Mesendoderm (in vitro differentiated cells): ENCODE measurements around the gene TRPV6.

Source experiments
- DNase-seq: peaks from one replicate; pipeline ENCODE4 v3.0.0; 2013
- H2AK5ac ChIP-seq: 2 replicates; pipeline ENCODE4 v1.6.1; 2013; ENCODE audit warnings: low read length, inconsistent platforms
- H2BK120ac ChIP-seq: 2 replicates; pipeline ENCODE4 v1.6.1; 2013; ENCODE audit warnings: low read depth, mild to moderate bottlenecking, low read length, moderate library complexity, mixed read lengths
- H2BK15ac ChIP-seq: replicated peaks from 2 replicates; pipeline ENCODE4 v1.6.1; 2013; ENCODE audit warnings: low read depth, mild to moderate bottlenecking, moderate library complexity
- H2BK5ac ChIP-seq: 2 replicates; pipeline ENCODE4 v1.6.1; 2013; ENCODE audit warnings: low read length, inconsistent platforms
- H3K18ac ChIP-seq: 2 replicates; pipeline ENCODE4 v1.6.1; 2013; ENCODE audit warnings: mild to moderate bottlenecking, low read length, mixed read lengths
- H3K23ac ChIP-seq: one replicate; pipeline ENCODE4 v1.6.1; 2013; ENCODE audit warnings: low read length
- H3K27ac ChIP-seq: 2 replicates; pipeline ENCODE4 v1.5.1; 2013; ENCODE audit warnings: low read depth, mild to moderate bottlenecking, inconsistent platforms, low read length, moderate library complexity
- H3K27me3 ChIP-seq: 2 replicates; pipeline ENCODE4 v1.6.1; 2013; ENCODE audit warnings: low read length, control low read depth, mild to moderate bottlenecking, inconsistent platforms; ENCODE audit not compliant: insufficient read depth, poor library complexity
- H3K36me3 ChIP-seq: 2 replicates; pipeline ENCODE4 v1.6.1; 2013; ENCODE audit warnings: low read length, inconsistent platforms; ENCODE audit not compliant: control insufficient read depth, insufficient read depth
- H3K4ac ChIP-seq: one replicate; pipeline ENCODE4 v1.6.1; 2013; ENCODE audit warnings: low read depth, mild to moderate bottlenecking, low read length, moderate library complexity
- H3K4me1 ChIP-seq: 2 replicates; pipeline ENCODE4 v1.6.1; 2013; ENCODE audit warnings: low read depth, low read length, inconsistent platforms; ENCODE audit not compliant: control insufficient read depth
- H3K4me2 ChIP-seq: 2 replicates; pipeline ENCODE4 v1.6.1; 2013; ENCODE audit warnings: low read length
- H3K4me3 ChIP-seq: 2 replicates; pipeline ENCODE4 v1.5.1; 2013; ENCODE audit warnings: mild to moderate bottlenecking, low read length
- H3K56ac ChIP-seq: one replicate; pipeline ENCODE4 v1.6.1; 2013; ENCODE audit warnings: low read length
- H3K79me1 ChIP-seq: 2 replicates; pipeline ENCODE4 v1.6.1; 2013; ENCODE audit warnings: low read length, inconsistent platforms
- H3K79me2 ChIP-seq: 2 replicates; pipeline ENCODE4 v1.6.1; 2013; ENCODE audit warnings: mild to moderate bottlenecking, low read length; ENCODE audit not compliant: control insufficient read depth, insufficient read depth
- H3K9ac ChIP-seq: 2 replicates; pipeline ENCODE4 v1.6.1; 2013; ENCODE audit warnings: low read length, inconsistent platforms
- H4K5ac ChIP-seq: one replicate; pipeline ENCODE4 v1.6.1; 2013; ENCODE audit warnings: low read length
- H4K8ac ChIP-seq: one replicate; pipeline ENCODE4 v1.6.1; 2013; ENCODE audit warnings: low read depth, mild to moderate bottlenecking, control low read depth, low read length, moderate library complexity
- WGBS: extraction: QIAGEN DNeasy Blood & Tissue Kit; methylation state at CpG from one replicate; pipeline ENCODE4 v1.1.7; 2013; ENCODE audit warnings: low lambda C conversion rate, missing lambda C conversion rate; ENCODE audit not compliant: insufficient coverage; ENCODE audit errors: extremely low coverage; 5-methylcytosine and 5-hydroxymethylcytosine counted together

The TRPV6 gene

GRCh38 chr7:142898377-142899170, 13.0 kb upstream of the TRPV6 start:
- Histone ChIP-seq H2BK15ac (no peak overlapping the region), H3K18ac (no peak overlapping the region), H3K27me3 (no peaks in the 10 kb centered on the region), H3K9ac (no peak overlapping the region), H3K27ac (no peak overlapping the region), H3K23ac (no peak overlapping the region), H2BK5ac (no peak overlapping the region), H3K4me1 (peaks cover 3% of the 10 kb centered on the region), H4K8ac (no peak overlapping the region), H3K4me2 (no peak overlapping the region), H2BK120ac (no peak overlapping the region), H4K5ac (no peak overlapping the region), H3K79me2 (no peaks in the 10 kb centered on the region), H3K4ac (no peak overlapping the region), H3K56ac (no peak overlapping the region), H3K36me3 (no peaks in the 10 kb centered on the region), H3K79me1 (no peaks in the 10 kb centered on the region), H2AK5ac (no peak overlapping the region), H3K4me3 (no peak overlapping the region)
- DNase-seq = peak; percentile 31
- no CpG with 5 or more reads among the region's 3 CpGs for WGBS

GRCh38 chr7:142897691-142898090, 12.1 kb upstream of the TRPV6 start:
- Histone ChIP-seq H3K4me3 (no peak overlapping the region), H3K27ac (no peak overlapping the region), H3K56ac (no peak overlapping the region), H3K4me1 (peaks cover 3% of the 10 kb centered on the region), H3K36me3 (no peaks in the 10 kb centered on the region), H3K79me1 (no peaks in the 10 kb centered on the region), H4K5ac (no peak overlapping the region), H3K4ac (no peak overlapping the region), H3K23ac (no peak overlapping the region), H3K18ac (no peak overlapping the region), H2BK120ac (no peak overlapping the region), H2BK15ac (no peak overlapping the region), H2BK5ac (no peak overlapping the region), H2AK5ac (no peak overlapping the region), H3K9ac (no peak overlapping the region), H3K79me2 (no peaks in the 10 kb centered on the region), H3K27me3 (no peaks in the 10 kb centered on the region), H3K4me2 (no peak overlapping the region), H4K8ac (no peak overlapping the region)
- WGBS = no CpG with 5 or more reads among the region's 7 CpGs
- no peak for DNase-seq

DNA sequence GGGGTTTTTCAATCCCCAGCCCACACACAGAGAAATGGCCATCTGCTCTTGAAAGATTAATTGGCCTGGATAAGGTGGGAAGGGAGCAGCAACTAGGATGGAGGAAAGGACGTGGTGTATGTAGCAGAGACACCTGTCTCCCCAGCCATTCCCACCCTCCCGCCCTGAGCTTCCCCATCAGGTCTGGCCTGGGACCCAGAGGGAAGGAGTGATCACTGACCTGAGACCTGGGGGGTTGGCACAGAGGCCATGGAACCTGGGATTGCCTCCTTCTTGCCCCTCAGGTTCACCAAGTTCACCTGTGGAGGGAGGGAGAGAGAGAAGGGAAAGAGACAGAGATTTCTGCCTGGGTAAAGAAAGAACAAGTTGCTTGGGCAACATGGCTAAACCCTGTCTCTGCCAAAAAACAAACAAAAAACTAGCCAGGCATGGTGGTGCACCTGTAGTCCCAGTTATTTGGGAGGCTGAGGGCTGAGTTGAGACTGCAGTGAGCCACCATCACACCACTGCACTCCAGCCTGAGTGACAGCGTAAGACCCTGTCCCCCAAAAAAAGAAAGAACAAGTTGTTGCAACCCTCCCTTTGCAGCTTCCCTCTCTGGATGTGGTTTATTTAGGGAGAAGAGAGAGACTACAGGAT, 11.3 kb upstream of the TRPV6 start:
- no peak overlapping the region for H3K4me3 ChIP-seq
- DNase-seq = no peak
- no peak overlapping the region for H3K4ac ChIP-seq
- no peak overlapping the region for H3K27ac ChIP-seq
- no peaks in the 10 kb centered on the region for H3K27me3 ChIP-seq
- H2AK5ac ChIP-seq = no peak overlapping the region
- no peak overlapping the region for H3K9ac ChIP-seq
- no peak overlapping the region for H3K4me2 ChIP-seq
- no peak overlapping the region for H3K23ac ChIP-seq
- H3K36me3 ChIP-seq = no peaks in the 10 kb centered on the region
- H2BK15ac ChIP-seq = no peak overlapping the region
- H4K8ac ChIP-seq = no peak overlapping the region
- no peak overlapping the region for H2BK5ac ChIP-seq
- no peaks in the 10 kb centered on the region for H3K79me1 ChIP-seq
- H3K56ac ChIP-seq = no peak overlapping the region
- H3K18ac ChIP-seq = no peak overlapping the region
- H3K79me2 ChIP-seq = no peaks in the 10 kb centered on the region
- H3K4me1 ChIP-seq = peaks cover 3% of the 10 kb centered on the region
- no peak overlapping the region for H2BK120ac ChIP-seq
- WGBS = no CpG with 5 or more reads among the region's 3 CpGs
- H4K5ac ChIP-seq = no peak overlapping the region

DNA sequence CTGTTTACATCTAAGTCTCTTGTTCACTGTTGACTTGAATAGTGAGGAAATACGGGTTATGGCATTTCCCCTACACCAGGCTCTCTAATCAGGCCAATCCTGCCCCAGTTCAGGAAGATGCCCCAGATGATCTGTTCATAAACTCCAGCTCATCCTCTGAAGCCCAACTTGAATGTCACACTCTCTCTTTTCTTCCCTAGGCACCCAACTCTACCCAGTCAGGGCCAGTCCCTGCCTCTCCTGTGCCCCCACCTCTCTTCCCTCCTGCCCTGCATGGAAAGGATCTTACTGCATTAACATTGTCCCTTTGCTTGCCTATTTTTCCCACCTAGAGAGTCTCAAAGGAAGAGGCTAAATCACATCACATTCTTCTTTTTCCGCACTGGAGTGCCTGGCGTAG, 10.6 kb upstream of the TRPV6 start:
- Histone ChIP-seq H3K36me3 (no peaks in the 10 kb centered on the region), H3K4ac (no peak overlapping the region), H3K27ac (no peak overlapping the region), H2BK5ac (no peak overlapping the region), H2BK15ac (no peak overlapping the region), H3K4me2 (no peak overlapping the region), H4K8ac (no peak overlapping the region), H3K79me1 (no peaks in the 10 kb centered on the region), H3K27me3 (no peaks in the 10 kb centered on the region), H3K9ac (no peak overlapping the region), H3K56ac (no peak overlapping the region), H4K5ac (no peak overlapping the region), H3K18ac (no peak overlapping the region), H2BK120ac (no peak overlapping the region), H3K4me1 (peaks cover 3% of the 10 kb centered on the region), H3K23ac (no peak overlapping the region), H2AK5ac (no peak overlapping the region), H3K79me2 (no peaks in the 10 kb centered on the region), H3K4me3 (no peak overlapping the region)
- DNase-seq = no peak
- no CpG with 5 or more reads among the region's 3 CpGs for WGBS

GRCh38 chr7:142894985-142895593, 9.5 kb upstream of the TRPV6 start:
- Histone ChIP-seq H3K4me3 (no peak overlapping the region), H3K4me1 (peaks cover 3% of the 10 kb centered on the region), H3K4ac (no peak overlapping the region), H3K36me3 (no peaks in the 10 kb centered on the region), H2BK120ac (no peak overlapping the region), H3K23ac (no peak overlapping the region), H3K4me2 (no peak overlapping the region), H3K27ac (no peak overlapping the region), H3K9ac (no peak overlapping the region), H2BK5ac (no peak overlapping the region), H3K79me2 (no peaks in the 10 kb centered on the region), H4K8ac (no peak overlapping the region), H2AK5ac (no peak overlapping the region), H3K79me1 (no peaks in the 10 kb centered on the region), H4K5ac (no peak overlapping the region), H3K27me3 (no peaks in the 10 kb centered on the region), H2BK15ac (no peak overlapping the region), H3K18ac (no peak overlapping the region), H3K56ac (no peak overlapping the region)
- no CpG with 5 or more reads among the region's 6 CpGs for WGBS
- no peak for DNase-seq
